NCI-H2196 (cell line): Measurements from ENCODE around the gene NLRP11.

Experiments
- DNase-seq: peaks from one replicate; lab custom pipeline; 2025; ENCODE audit not compliant: unreplicated experiment; lab: John Stamatoyannopoulos, UW

Gene NLRP11

GRCh38 chr19:55831846-55832245 lies at the start of gene NLRP11:
Gene NLRP11 (minus strand): TSS chr19:55831999. CDS start chr19:55818174, 13,825 bp downstream.
- DNase-seq = no peak

GRCh38 chr19:55877211-55877610 lies 45.4 kb upstream of the NLRP11 start:
- DNase-seq = no peak

GRCh38 chr19:55870736-55871135 lies 38.9 kb upstream of the NLRP11 start:
- no peak for DNase-seq

DNA sequence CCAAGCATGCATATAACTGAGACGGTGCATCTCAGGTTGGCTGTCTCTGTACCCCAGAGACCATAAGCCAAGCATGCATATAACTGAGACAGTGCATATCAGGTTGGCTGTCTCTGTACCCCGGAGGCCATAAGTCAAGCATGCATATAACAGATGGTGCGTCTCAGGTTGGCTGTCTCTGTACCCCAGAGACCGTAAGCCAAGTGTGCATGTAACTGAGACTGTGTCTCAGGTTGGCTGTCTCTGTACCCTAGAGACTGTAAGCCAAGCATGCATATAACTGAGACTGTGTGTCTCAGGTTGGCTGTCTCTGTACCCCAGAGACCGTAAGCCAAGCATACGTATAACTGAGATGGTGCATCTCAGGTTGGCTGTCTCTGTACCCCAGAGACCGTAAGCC lies 35.3 kb upstream of the NLRP11 start:
- no peak for DNase-seq

DNA sequence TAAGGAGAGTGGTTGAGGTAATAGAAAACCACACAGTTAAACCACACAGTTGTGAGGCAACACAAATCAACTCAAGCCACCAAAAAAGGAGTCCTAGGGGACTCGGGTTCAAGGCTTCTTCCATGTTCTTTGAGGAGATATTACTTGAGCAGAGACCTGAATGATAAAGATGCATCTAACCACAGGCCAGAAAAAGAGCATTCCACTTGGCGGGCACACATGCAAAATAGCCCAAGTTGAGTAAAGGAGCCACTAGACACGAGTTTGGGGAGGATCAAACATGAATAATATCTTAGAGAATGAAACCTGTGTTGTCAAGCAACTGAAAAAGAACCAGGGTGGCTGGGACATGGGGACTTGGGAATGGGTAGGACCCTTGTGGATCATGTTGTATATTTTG lies 34.7 kb upstream of the NLRP11 start:
- no peak for DNase-seq

DNA sequence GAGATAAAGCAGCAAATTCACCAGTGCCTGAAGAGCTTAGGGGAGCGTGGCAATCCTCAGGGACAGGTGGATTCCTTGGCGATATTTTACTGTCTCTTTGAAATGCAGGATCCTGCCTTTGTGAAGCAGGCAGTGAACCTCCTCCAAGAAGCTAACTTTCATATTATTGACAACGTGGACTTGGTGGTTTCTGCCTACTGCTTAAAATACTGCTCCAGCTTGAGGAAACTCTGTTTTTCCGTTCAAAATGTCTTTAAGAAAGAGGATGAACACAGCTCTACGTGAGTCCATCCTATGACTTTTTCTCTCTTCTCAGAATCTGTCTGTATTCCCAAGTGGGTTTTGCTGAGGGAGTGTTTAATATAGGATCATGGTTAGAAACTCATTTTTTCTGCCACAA lies 27.2 kb upstream of the NLRP11 start:
- DNase-seq = no peak

DNA sequence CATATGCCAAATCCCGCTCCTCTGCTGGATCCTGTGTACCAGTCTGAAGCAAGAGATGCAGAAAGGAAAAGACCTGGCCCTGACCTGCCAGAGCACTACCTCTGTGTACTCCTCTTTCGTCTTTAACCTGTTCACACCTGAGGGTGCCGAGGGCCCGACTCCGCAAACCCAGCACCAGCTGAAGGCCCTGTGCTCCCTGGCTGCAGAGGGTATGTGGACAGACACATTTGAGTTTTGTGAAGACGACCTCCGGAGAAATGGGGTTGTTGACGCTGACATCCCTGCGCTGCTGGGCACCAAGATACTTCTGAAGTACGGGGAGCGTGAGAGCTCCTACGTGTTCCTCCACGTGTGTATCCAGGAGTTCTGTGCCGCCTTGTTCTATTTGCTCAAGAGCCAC lies 26.6 kb upstream of the NLRP11 start:
- DNase-seq = no peak

- DNase-seq = no peak
Observed at GRCh38 chr19:55857974-55858373, 26.2 kb upstream of the NLRP11 start.

DNA sequence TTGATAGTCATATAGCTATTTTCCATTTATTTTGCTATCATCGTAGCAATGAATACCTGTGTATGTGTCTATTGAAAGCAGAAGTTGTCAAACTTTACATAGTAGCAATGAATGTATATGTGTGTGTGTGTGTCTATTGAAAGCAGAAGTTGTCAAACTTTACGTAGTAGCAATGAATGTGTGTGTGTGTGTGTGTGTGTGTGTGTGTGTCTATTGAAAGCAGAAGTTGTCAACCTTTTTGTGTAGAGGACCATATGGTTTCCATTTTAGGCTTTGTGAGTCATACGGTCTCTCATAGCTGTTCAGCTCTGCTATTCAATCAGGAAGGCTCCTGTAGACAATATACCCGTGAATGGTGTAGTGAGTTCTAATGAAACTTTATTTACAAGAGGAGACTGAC lies 25.4 kb upstream of the NLRP11 start:
- DNase-seq = no peak

DNA sequence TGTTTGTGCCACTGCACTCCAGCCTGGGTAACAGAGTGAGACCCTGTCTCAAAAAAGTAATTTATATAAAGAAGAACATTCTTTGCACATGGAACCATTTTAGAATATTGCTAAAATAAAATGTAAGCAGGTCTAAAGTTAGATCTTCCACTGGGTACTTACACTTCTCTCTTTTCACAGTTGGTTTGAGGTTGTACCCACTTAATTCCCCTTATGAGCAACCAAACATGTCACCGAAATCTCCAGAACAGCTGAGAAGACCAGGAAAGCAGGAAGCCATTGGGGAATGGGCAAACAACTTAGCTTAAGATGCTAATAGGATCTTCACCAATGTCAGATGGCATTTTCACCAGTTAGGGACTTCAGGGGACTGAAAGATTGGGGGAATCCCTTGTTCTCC lies 23.4 kb upstream of the NLRP11 start:
- DNase-seq = no peak

DNA sequence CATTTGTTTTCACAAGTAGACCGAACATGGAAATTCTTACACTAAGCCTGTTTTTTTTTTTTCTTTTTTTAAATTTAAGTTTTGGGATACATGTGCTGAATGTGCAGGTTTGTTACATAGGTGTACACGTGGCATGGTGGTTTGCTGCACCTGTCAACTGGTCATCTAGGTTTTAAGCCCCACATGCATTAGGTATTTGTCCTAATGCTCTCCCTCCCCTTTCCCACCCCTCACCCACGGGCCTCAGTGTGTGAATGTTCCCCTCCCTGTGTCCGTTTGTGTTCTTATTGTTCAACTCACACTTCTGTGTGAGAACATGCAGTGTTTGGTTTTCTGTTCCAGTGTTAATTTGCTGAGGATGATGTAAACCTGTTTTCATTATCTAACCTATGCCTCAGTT lies 7.1 kb upstream of the NLRP11 start:
- no peak for DNase-seq

- DNase-seq = no peak
Observed at GRCh38 chr19:55838251-55838650, 6.5 kb upstream of the NLRP11 start.

- no peak for DNase-seq
Observed at GRCh38 chr19:55836340-55836739, 4.5 kb upstream of the NLRP11 start, which contains the start of gene NLRP4. Gene NLRP4 (plus strand): TSS chr19:55836540. CDS start chr19:55852081, 15,541 bp downstream.

GRCh38 chr19:55832676-55833075 lies 877 bp upstream of the NLRP11 start:
- DNase-seq = no peak

DNA sequence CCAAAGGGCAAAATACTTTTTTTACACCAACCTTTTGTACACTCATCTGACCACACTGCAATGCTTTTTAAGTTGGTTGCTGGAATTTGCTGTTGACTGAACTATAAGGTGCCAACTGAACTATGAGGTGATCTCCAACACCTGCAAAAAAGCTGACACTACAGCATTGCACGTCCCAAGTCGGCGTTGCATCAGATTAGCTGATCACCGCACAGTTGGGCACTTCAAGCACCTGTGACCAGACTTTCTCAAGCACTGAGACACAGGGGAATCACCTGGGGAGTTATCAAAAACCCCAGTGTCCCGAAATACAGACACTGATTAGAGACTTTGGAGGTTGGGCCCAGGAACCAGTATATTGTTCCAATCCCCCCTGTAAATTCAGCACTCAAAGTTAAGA lies 1.1 kb downstream of the NLRP11 start:
- DNase-seq = no peak

GRCh38 chr19:55820037-55820436 lies 11.8 kb downstream of the NLRP11 start:
- no peak for DNase-seq

DNA sequence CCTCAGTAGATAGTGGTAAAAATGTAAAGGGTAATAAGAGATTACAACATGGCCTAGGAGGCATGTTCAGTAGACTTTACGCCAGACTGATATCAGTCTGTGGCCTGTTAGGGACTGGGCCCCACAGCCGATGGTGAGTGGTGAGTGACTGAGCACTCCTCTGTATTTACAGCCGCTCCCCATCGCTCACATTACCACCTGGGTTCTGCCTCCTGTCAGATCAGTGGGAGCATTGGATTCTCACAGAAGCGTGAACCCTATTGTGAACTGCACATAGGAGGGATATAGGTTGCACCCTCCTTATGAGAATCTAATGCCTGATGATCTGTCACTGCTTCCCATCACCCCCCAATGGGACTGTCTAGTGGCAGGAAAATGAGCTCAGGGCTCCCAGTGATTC lies 17.9 kb downstream of the NLRP11 start:
- no peak for DNase-seq

GRCh38 chr19:55812449-55812848 lies 19.4 kb downstream of the NLRP11 start:
- no peak for DNase-seq

GRCh38 chr19:55811340-55811739 lies 20.5 kb downstream of the NLRP11 start:
- no peak for DNase-seq

DNA sequence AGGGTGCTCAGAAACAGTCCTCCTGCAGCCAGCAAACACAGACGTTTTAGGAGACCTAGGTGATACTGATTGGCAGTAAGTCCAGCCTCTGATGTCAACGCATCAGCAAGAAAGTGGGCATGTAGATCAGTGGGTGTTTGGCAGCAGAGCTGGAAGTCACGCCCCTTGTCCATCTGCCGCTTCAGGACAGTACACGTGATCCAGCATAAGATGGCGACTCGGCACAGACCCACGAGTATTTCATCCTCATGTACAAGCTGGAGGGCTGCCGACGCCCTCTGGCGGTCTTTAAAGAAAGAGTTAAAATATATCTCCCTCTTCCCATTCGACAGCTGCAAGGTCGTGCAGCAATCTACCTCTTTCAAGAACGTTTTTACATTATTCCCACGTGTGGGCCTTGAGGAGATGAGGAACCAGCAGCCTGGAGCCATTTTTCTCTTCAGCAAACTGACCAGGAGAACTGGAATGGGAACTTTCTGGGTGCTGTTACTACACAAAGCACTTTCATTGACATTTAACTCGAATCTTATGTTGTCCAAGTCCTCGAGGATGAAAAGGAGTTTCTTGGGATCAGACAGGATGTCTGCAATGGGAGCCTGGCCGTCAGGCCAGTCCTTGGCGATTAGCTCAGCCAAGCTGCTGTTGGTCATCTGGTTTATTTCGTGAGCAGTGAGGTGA lies 22.3 kb downstream of the NLRP11 start:
- DNase-seq = peak; percentile 40

DNA sequence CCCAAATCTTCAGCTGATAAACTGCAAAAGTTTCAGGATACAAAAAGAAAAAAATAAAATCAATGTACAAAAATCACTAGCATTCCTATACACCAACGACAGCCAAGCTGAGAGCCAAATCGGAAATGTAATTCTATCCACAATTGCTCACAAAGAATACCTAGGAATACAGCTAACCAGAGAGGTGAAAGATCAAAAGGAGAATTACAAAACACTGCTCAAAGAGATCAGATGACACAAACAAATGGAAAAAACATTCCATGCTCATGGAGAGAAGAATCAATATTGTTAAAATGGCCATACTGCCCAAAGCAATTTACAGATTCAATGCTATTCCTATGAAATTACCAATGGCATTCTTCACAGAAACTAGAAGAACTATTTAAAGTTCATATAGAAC lies 29.5 kb downstream of the NLRP11 start:
- DNase-seq = no peak

GRCh38 chr19:55801416-55801815 lies 30.4 kb downstream of the NLRP11 start:
- no peak for DNase-seq

DNA sequence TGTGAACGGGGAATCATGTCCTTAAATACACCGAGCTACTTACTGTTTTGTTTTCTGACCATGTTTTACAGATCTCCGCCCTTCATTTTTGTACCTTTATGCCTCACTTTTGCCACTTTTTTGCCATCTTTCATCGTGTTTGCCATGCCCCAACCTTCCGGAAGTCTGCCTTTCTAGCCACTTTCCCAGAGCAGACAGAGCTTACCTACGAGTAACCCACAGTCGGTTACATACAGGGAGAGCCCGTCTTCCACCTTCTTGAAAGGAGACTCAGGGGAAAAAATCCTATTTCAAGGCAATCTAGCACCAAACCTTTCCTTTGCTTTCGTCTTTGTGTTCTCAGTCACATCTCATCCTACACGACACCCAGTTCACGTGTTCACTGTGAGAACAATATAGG lies 36.8 kb downstream of the NLRP11 start:
- no peak for DNase-seq
